Measurements from ENCODE around the gene LENEP.

LENEP gene

GRCh38 chr1:155030243-155030795 lies 36.9 kb downstream of the LENEP start:
- no peak for DNase-seq

GRCh38 chr1:155030899-155031298 lies 37.5 kb downstream of the LENEP start:
- DNase-seq = no peak

- no peak for DNase-seq
Observed at GRCh38 chr1:155032886-155033285, 39.5 kb downstream of the LENEP start.

GRCh38 chr1:155033524-155033923 lies 40.1 kb downstream of the LENEP start, which contains the start of the genes DCST1 and DCST2:
TSS of gene DCST1 (plus strand) at chr1:155033824. CDS start at chr1:155034037, 213 bp downstream.
TSS of gene DCST2 (minus strand) at chr1:155033781. CDS start at chr1:155033701, 80 bp downstream.
- no peak for DNase-seq

GRCh38 chr1:155034318-155035208 lies 41.2 kb downstream of the LENEP start:
- no peak for DNase-seq

- no peak for DNase-seq
Observed at GRCh38 chr1:155035936-155036335, 42.5 kb downstream of the LENEP start.

GRCh38 chr1:155037043-155037442 lies 43.7 kb downstream of the LENEP start:
- DNase-seq = no peak

GRCh38 chr1:155037851-155038441 lies 44.6 kb downstream of the LENEP start:
- no peak for DNase-seq

GRCh38 chr1:155038602-155039307 lies 45.4 kb downstream of the LENEP start:
- no peak for DNase-seq

- no peak for DNase-seq
Observed at GRCh38 chr1:155039308-155039669, 45.9 kb downstream of the LENEP start.

GRCh38 chr1:155040358-155041093 lies 47.1 kb downstream of the LENEP start:
- DNase-seq = no peak

- no peak for DNase-seq
Observed at GRCh38 chr1:155042789-155043188, 49.4 kb downstream of the LENEP start.

GRCh38 chr1:155043301-155043702 lies 49.9 kb downstream of the LENEP start:
- DNase-seq = no peak

- DNase-seq = no peak
Observed at GRCh38 chr1:155043793-155044192, 50.4 kb downstream of the LENEP start.
